GM12878 (cell line): ENCODE measurements around the gene C11orf58.

ENCODE experiments used
- CTCF ChIP-seq, 3 experiments: IDR thresholded peaks in 2 of 3; conservative IDR thresholded peaks in 1 of 3; 2 replicates each; pipeline ENCODE4 v1.5.1; 2011; ENCODE audit warnings: low read depth in 3 of 3, low read length in 3 of 3, mild to moderate bottlenecking in 3 of 3, control low read depth in 2 of 3, moderate library complexity in 2 of 3, inconsistent platforms in 1 of 3, mixed read lengths in 1 of 3; ENCODE audit not compliant: control insufficient read depth in 2 of 3, insufficient read depth in 1 of 3; ENCODE audit errors: extremely low read depth in 1 of 3
- ZNF592 ChIP-seq: fragments of 450-650 bp; IDR thresholded peaks from 2 replicates; pipeline ENCODE4 v1.6.1; 2017; ENCODE audit warnings: mild to moderate bottlenecking, moderate library complexity

GRCh38 chr11:16806791-16807190 is 68.3 kb downstream of the C11orf58 start:
- no peak for TF ChIP-seq CTCF (IDR thresholded peaks at IDR 0.05 in 2 of 3, conservative IDR thresholded peaks at IDR 0.05 in 1 of 3; ENCODE audit: control insufficient read depth in 2 of 3, extremely low read depth in 1 of 3, insufficient read depth in 1 of 3, low read depth in 3 of 3, low read length in 3 of 3)
- no peak for TF ChIP-seq ZNF592
